Mucosa of descending colon (tissue), 3 donors: ENCODE measurements around the gene PLEKHG7. TPM values are rescaled to one million over a fixed set of nuclear protein-coding genes. Genes with fewer than 3 reads are reported as not detected.

Source experiments
- ATAC-seq: fragments of 200-7000 bp; cut with Tn5 transposase; one replicate; pipeline ENCODE4 v1.9.1; 2020; ENCODE audit warnings: mild to moderate bottlenecking, moderate library complexity
- DNase-seq, 3 donors: peaks; one replicate each; pipeline ENCODE4 v3.0.0-alpha.2; 2020
- H3K36me3 ChIP-seq: fragments of 200-600 bp; one replicate; pipeline ENCODE4 v1.8.0; 2021; ENCODE audit warnings: low read depth, mild to moderate bottlenecking
- H3K4me1 ChIP-seq: fragments of 200-600 bp; one replicate; pipeline ENCODE4 v1.8.0; 2021; ENCODE audit warnings: low read depth, mild to moderate bottlenecking
- H3K4me3 ChIP-seq: fragments of 200-600 bp; one replicate; pipeline ENCODE4 v1.8.0; 2021; ENCODE audit warnings: mild to moderate bottlenecking
- H3K9me3 ChIP-seq: fragments of 200-600 bp; one replicate; pipeline ENCODE4 v1.8.0; 2021; ENCODE audit warnings: mild to moderate bottlenecking
- intact Hi-C, 2 donors: fragments of 100-400 bp; cut with DNase I in 1 of 2; cut with micrococcal nuclease in 1 of 2; formaldehyde crosslinking; loops; one replicate each; pipeline versions ENCODE4 v1.11.0 to v1.11.1; 2022; cut with DNase I, micrococcal nuclease
- total RNA-seq, 3 donors: library from RNA; stranded (reverse); fragmentation: NEBNext Ultra II Directional in 2 of 3; extraction: Animal tissue kit (Norgen Biotek cat#: 25700) in 2 of 3; gene quantifications; one replicate each; pipeline versions ENCODE4 v1.2.1 to v1.2.4, GENCODE V29; 2021 to 2023
- TF ChIP-seq, protein P1 (sequence below): fragments of 200-600 bp; IDR thresholded peaks from one replicate; pipeline ENCODE4 v1.8.0; 2022; ENCODE audit warnings: antibody characterized with exemption, mild to moderate bottlenecking
- donor health status: DM: no; HTN: no; CAD: no; lungs with moderate emphysema.
- donor health status: DM: no; HTN: no; CAD: no.
- donor health status: DM: no; HTN: yes; CAD: no.

The PLEKHG7 gene
- total RNA-seq, 3 donors from 2014 or later, result 1.2 to 2.7 (median 1.3) TPM

DNA sequence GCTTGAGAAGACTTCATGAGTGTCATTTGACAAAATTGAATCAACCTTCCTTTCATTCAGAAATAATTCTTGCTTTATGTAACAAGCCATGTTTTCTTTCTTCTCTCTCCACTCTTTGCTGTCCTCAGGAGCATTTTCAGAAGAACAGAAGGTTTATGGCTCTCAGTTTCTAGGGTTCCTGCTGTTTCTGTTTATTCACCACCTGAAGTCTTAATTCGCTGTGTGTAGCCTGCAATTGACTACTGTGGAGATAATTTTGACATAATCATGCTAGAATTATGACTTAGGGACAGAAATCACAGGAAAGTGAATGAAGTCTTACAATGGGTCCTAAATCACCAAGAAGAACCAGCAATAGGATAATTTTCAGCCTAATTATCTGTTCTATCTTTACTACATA is 7.2 kb upstream of the PLEKHG7 start:
- no peaks in the 10 kb centered on the region for H3K4me1 ChIP-seq
- no peaks in the 10 kb centered on the region for H3K9me3 ChIP-seq
- no peak overlapping the region for H3K4me3 ChIP-seq
- intact Hi-C loops, result no loop called here
- no peaks in the 10 kb centered on the region for H3K36me3 ChIP-seq
- no peak for ATAC-seq
- no peak for DNase-seq
- TF ChIP-seq, protein P1, sequence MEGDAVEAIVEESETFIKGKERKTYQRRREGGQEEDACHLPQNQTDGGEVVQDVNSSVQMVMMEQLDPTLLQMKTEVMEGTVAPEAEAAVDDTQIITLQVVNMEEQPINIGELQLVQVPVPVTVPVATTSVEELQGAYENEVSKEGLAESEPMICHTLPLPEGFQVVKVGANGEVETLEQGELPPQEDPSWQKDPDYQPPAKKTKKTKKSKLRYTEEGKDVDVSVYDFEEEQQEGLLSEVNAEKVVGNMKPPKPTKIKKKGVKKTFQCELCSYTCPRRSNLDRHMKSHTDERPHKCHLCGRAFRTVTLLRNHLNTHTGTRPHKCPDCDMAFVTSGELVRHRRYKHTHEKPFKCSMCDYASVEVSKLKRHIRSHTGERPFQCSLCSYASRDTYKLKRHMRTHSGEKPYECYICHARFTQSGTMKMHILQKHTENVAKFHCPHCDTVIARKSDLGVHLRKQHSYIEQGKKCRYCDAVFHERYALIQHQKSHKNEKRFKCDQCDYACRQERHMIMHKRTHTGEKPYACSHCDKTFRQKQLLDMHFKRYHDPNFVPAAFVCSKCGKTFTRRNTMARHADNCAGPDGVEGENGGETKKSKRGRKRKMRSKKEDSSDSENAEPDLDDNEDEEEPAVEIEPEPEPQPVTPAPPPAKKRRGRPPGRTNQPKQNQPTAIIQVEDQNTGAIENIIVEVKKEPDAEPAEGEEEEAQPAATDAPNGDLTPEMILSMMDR, result no peak

DNA sequence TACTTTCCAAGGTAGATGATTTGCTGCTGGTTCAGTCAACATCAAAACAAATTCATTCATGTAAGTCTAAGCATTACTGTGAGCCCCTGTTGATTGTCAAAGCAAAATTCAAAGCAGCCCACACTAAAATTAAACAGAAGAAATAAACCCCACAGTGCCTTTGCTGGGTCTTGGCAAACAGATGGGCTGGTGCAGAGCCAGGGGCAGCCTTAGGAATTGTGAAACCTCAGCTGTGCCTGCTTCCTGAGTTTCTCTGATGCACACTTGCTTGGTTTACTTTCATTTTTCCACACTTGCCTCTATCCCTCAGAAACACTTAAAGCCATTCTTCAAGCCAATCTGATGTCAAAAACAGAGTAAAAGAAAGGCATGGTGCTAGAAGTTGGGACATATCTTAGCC is 6.6 kb upstream of the PLEKHG7 start:
- no peak overlapping the region for H3K4me3 ChIP-seq
- intact Hi-C loops, result no loop called here
- no peaks in the 10 kb centered on the region for H3K9me3 ChIP-seq
- TF ChIP-seq, protein P1, result no peak
- ATAC-seq (no peak), DNase-seq (peak in 1 of 3 donors; percentile 6)
- no peaks in the 10 kb centered on the region for H3K4me1 ChIP-seq
- H3K36me3 ChIP-seq, result no peaks in the 10 kb centered on the region

DNA sequence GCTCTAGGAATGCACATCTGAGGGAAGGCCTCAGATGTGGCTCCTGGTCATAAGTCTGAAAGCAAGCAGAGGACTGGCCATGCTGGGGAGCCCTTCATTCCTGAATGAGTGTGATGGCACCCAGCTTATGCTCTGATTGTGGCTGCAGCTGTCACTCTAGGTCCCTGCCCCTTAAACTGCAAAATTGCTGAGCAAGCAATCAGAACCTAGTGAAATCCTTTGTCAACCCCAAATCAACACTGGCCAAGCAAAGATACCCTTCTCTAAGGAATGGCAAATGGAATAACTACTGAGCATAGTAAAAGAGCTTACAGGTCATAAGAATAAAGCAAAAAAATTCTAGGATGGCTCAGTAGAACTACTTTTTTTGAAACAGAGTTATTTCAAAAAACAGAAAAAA is 4.3 kb upstream of the PLEKHG7 start:
- intact Hi-C loops, result no loop called here
- Histone ChIP-seq H3K4me3 (no peak overlapping the region), H3K36me3 (no peaks in the 10 kb centered on the region), H3K9me3 (no peaks in the 10 kb centered on the region), H3K4me1 (peaks cover 7% of the 10 kb centered on the region)
- no peak for DNase-seq
- TF ChIP-seq, protein P1, result no peak
- no peak for ATAC-seq

DNA sequence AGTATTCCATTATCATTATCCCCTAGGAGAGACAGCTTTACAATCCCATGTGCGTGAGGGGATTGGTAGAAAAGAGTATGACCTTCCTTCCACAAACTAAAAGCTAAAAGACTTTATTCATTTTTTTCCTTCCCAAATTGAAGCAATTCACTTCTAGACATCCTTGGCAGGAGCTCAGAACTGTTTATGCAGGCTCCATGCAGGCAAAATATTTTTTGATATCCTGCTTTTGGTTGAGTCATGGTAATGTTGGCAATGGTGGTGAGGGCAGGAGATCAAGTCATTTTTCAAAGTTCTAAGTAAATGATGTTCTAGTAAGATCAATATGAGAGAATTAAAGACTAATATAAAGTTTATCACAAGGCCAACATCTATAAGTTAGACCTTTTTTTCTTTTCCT is 1.3 kb upstream of the PLEKHG7 start:
- TF ChIP-seq, protein P1, result no peak
- peaks cover 7% of the 10 kb centered on the region for H3K4me1 ChIP-seq
- DNase-seq, result no peak
- intact Hi-C loops, result no loop called here
- H3K4me3 ChIP-seq, result no peak overlapping the region
- no peaks in the 10 kb centered on the region for H3K36me3 ChIP-seq
- no peak for ATAC-seq
- H3K9me3 ChIP-seq, result no peaks in the 10 kb centered on the region

DNA sequence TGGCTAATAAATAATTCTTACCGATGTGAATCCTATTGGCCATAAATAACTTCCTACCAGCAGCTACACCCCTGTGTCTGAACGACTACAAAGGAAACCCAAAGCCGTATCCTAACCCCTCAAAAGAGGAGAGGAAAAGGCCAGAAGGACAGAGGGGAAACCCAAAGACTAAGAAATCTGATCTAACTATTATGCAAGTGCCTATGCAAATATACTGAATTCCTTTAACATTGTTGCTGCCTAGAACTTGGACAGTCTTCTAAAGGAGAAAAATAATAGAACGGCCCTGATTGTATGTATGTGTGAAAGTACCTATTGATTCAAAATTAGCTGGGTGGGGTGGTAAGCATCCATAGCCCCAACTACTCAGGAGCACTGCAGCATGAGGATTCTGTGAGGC is 997 bp downstream of the PLEKHG7 start:
- Histone ChIP-seq H3K9me3 (no peaks in the 10 kb centered on the region), H3K36me3 (no peaks in the 10 kb centered on the region), H3K4me3 (no peak overlapping the region), H3K4me1 (peaks cover 7% of the 10 kb centered on the region)
- TF ChIP-seq, protein P1, result no peak
- ATAC-seq (no peak), DNase-seq (no peak)
- intact Hi-C loops, result no loop called here

DNA sequence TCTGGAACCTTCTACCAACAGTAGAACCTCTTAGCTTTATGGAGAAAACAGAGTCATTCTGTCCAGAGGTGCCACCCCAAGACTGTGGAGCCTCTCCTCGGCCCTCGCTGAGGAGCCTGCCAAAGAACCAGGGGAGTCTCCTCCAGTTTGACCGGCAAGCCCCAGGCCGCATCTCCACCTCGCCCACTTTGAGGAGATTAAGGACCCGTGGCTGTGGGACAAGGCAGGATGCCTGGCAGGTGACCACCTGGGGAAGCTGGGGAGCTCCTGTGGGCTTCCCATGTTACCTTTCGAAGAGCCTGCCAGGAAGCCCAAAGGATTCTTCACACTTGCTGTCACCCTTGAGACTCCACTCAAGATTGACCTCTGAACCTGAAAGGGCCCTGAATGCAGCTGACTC is 3.8 kb downstream of the PLEKHG7 start:
- no peaks in the 10 kb centered on the region for H3K36me3 ChIP-seq
- intact Hi-C loops, result no loop called here
- TF ChIP-seq, protein P1, result no peak
- DNase-seq, result no peak
- peaks cover 7% of the 10 kb centered on the region for H3K4me1 ChIP-seq
- no peak overlapping the region for H3K4me3 ChIP-seq
- no peak for ATAC-seq
- no peaks in the 10 kb centered on the region for H3K9me3 ChIP-seq
